GM12873 (cell line): ENCODE data around the gene NELFB.

ENCODE experiments used
- CTCF ChIP-seq: IDR thresholded peaks from 2 replicates; pipeline ENCODE4 v1.5.1; 2012; ENCODE audit warnings: low read depth, mild to moderate bottlenecking, moderate library complexity, low read length, control low read depth; ENCODE audit not compliant: insufficient read depth; ENCODE audit errors: missing control alignments

The NELFB gene

GRCh38 chr9:137278721-137279711, 23.9 kb downstream of the NELFB start:
- TF ChIP-seq CTCF: no peak

- no peak for TF ChIP-seq CTCF
Measured at GRCh38 chr9:137279741-137280473, 24.8 kb downstream of the NELFB start.

GRCh38 chr9:137280474-137281344, 25.6 kb downstream of the NELFB start:
- peak; percentile 32 for TF ChIP-seq CTCF

GRCh38 chr9:137281345-137282116, 26.4 kb downstream of the NELFB start:
- TF ChIP-seq CTCF: no peak

GRCh38 chr9:137286975-137287383, 31.9 kb downstream of the NELFB start:
- TF ChIP-seq CTCF: peak; percentile 64

GRCh38 chr9:137293094-137293481, 38.0 kb downstream of the NELFB start:
- TF ChIP-seq CTCF: no peak
